Stimulated activated CD8-positive, alpha-beta memory T cell treated with anti-CD3 and anti-CD28 coated beads, Interleukin-4, amount 100 ng/mL, for 1 hour (primary cell): Measurements from ENCODE around the gene ZNF180.
A peak's percentile ranks its signal among the peaks of the same experiment; 100 is the strongest.
"Not testable (repeated sequence)": the region's sequence is repeated elsewhere in the genome, so short reads cannot be mapped to it uniquely, and the experiment has no call there.

Experiments
- DNase-seq, 2 donors: peaks; one replicate each; pipeline ENCODE4 v3.0.0-alpha.2; 2020; ENCODE audit warnings: low read depth in 2 of 2, low spot score in 1 of 2

Gene ZNF180

DNA sequence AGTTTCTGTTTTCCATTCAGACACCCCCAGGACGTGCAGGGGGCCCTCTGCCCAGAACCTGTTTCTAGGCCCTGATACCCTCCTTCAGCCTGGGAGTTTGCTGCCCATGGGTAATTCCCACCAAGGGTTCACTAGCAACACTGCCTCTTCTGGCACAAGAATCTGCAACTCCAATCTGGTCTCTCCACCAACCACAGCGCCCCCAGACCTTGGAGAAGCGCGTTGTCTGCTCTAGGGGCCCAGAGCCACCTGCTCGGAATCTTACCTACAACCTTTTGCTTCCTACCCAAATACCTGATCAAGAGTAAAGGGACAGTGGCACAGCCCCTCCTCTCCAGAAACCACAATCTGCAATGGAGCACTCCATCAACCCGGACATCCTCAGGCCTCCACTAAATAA lies 763 bp downstream of the ZNF180 start:
- no peak for DNase-seq

DNA sequence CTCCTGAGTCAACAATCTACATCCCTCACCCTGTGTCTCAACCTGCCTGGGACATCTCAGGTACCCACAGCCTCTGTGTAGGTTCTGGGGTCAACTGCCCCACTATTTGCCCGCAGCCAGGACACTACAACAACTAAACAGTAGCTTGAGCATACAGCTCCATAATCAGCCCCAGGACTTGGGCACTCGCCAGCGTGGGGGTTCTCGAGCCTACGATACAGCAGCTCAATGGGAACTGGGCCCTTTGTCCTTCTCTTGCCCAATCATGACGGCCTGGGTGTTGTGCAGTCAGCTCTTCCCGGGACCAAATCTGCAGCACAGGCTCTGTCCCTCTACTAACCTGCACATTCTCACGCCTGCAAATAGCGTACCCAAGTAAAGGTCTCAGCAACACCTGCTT lies 1.3 kb downstream of the ZNF180 start:
- no peak for DNase-seq

DNA sequence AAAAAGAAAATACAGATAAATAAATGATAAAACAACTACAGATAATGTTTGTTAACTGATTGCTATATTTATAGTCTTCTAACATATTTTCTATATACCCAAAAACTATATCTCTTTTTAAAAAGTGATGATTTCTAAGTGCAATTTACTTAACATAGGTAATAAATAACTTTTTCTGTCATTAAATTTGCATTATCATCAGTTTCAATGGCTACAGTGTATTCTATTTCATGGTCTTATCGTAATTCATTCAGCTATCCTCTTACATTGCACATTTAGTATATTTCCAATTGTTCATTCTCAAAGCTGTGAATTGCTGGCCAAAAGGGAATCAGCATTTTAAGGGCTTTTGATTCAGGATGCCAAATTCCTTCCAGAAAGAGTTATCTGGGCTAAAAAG lies 3.6 kb downstream of the ZNF180 start:
- no peak for DNase-seq

DNA sequence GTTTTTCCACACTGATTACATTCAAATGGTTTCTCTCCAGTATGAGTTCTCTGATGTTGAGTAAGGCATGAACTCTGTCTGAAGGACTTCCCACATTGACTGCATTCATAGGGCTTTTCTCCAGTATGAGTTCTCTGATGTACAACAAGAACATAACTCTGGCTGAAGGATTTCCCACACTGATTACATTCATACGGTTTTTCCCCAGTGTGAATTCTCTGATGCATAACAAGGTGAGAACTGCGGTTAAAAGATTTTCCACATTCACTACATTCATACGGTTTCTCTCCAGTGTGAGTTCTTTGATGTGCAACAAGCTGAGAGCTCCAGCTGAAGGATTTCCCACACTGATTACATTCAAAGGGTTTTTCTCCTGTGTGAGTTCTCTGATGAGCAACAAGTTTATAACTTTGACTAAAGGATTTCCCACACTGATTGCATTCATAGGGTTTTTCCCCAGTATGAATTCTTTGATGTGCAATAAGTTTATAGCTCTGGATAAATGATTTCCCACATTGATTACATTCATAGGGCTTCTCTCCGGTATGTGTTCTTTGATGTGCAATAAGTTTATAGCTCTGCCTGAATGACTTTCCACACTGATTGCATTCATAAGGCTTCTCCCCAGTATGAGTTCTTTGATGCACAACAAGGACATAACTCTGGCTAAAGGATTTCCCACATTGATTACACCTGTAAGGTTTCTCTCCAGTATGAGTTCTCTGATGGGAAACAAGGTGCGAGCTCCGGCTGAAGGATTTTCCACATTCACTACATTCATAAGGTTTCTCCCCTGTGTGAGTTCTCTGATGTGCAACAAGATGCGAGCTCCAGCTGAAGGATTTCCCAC lies 23.5 kb downstream of the ZNF180 start:
- no peak for DNase-seq

DNA sequence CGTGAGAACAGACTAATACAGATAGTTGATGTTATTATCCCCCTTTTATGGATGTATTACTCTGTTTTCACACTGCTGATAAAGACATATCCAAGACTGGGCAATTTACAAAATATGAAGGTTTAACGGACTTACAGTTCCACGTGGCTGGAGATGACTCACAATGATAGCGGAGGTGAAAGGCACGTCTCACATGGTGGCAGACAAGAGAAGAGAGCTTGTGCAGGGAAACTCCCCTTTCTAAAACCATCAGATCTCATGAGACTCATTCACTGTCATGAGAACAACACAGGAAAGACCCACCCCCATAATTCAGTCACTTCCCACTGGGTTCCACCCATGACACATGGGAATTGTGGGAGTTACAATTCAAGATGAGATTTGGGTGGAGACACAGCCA lies 31.6 kb downstream of the ZNF180 start:
- not testable (repeated sequence) for DNase-seq

DNA sequence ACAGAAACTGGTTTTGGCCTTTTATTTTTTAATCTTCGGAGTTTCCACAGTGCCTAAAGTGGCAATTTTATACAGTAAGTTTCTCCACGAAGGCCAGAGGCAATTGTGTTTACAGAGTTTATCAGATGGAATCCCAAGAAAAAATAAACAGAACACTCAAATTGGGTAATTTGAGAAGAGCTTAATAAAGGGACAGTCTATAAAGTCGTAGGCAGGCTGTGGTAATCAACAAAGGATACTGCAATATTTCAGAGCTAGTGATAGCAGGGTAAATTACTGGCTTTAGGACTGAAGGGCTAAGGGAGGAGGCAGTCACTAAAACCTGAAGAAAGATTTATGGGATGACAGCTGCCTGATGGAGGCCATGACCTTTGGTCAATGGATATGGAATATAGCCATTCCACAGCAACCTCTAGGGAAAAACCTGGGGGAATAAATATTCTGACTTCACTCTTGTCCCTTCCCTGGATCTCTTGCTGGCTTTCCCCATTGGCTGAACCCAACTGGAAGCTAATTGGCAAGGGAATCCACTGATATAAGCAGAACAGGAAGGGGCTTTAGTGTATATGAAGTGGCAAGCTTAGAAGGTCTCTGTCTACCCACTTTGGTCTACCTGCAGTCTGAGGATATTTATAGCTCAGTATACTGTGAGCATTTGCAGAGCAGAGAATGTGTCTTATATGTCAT lies 37.6 kb downstream of the ZNF180 start:
- DNase-seq, result not testable (repeated sequence)

DNA sequence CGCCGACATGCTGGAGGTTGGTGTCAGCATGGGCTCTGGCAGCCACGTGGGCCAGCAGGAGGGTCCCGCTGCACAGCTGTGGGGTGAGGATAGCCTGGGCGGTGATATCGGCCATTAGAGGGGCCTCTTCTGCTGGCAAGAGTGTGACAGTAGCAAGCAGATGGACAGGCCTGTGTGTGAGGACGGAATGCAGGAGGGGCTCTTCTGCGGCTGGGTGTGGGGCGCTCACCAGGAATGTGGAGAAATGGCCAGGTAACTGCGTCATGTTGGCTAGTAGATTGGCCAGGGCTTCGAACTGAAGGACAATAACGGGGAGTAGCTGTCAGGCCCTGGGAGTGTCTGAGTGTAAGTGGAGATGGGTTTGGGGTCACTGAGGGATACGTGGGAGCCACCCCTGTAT lies 44.3 kb downstream of the ZNF180 start:
- DNase-seq, result not testable (repeated sequence)

DNA sequence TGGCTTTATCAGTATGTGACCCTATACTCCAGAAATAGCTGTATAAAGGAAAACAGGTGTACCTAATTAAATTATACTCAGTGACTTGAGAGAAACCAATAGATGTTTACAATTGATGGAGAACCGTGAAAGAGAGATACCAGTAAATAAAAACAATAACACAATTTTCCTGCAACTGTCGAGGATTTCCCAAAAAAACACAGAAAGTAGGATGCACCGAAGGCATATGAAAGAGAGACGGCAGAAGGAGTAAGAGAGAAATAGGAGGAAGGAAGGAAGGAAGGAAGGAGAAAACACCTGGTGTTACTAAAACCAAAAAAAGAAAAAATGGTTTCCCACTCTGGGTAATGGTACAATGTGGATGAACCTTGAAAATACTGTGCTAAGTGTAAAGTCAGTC lies 45.2 kb downstream of the ZNF180 start:
- DNase-seq, result no peak

DNA sequence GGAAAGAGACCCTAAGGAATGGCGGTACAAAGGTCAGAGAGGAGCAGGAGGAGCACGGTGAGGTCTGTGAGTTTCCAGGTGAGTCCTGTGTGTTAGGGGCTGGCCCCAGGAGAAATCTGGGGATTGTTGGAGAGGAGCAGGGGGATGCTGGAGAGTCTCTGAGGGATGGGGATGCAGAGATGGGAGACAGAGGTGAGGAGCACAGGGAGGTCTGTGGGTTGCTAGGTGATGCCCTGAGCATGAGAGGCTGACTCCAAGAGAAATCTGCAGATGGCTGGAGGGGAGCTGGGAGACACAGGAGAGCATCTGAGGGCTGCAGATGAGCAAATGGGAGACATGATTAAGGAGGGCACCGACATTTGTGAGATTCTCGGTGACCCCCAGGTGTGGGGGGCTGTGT lies 48.0 kb downstream of the ZNF180 start:
- DNase-seq, result no peak

DNA sequence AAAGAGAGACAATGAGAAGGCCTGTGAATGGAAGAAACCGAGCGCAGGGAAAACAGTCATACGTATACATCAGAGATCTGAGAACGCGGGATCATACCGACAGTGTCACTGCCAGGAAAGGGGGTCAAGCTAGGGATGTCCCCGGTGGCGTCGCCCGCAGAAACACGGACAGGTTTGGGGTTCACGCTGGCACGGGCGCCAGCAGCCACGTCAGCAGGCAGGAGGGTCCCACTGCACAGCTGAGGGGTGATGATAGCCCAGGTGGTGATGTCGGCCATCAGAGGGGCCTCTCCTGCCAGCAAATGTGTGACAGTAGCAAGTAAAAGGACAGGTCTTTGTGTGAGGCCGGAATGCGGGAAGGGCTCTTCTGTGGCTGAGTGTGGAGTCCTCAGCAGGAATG lies 48.6 kb downstream of the ZNF180 start:
- DNase-seq, result no peak

DNA sequence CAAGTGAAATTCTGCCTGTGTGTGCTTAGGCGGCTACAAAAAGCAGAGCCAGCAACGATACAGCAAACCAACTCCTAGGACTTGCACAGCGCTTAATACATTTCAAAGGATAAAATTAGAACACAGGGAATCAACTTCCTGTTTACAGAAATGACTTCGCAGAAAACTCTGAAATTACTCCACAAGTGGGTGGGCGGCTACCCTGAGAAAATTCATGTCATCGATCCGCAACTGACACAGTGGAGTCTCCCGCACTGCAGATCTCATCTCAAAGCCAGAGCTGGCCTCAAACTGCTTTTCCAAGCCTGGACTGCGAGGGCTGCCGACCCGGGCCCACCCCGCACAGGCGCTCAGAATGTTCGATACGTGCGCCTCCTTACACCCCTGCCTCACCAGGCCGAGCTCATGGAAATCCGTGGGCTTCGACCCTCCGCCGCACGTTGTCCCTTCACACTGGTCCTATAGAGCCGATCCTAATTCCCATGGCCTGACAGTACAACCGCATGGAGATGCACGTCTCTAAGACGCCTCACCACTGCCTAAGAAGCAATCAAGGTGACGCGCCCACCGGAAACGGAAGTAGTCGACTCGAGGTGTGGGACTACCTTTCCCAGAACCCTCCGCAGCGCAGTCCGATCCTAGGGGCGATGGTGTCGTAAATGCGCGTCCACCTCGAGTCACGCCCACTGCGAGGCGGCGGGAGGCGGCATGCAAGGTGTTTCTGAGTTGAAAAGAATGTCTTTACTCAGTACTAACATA lies 52.2 kb downstream of the ZNF180 start, which contains the start of gene ZNF229:
TSS of gene ZNF229 (minus strand) at position 557 of the 759 bp plus-strand sequence. CDS start 5,625 bp downstream, outside the sequence.
- DNase-seq, result peak; percentile 8 to 28

DNA sequence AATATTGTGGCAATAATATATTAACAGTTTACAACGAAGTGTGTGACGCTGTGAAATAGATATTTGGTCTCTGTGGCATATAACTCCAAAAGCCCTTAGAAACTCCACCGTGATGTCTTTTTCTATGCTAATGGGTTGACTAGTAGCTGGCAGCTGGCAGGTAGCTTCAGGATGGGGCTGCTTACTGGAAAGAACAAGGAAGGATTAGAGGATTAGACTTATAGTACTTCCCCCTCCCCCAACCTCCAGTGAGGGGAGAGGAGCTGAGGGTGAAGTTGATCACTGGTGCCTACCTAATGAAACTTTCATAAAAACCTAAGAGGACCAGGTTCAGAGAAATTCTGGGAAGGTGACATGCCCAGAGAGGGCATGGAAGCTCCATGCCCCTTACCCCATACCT lies 61.9 kb downstream of the ZNF180 start:
- DNase-seq, result no peak

DNA sequence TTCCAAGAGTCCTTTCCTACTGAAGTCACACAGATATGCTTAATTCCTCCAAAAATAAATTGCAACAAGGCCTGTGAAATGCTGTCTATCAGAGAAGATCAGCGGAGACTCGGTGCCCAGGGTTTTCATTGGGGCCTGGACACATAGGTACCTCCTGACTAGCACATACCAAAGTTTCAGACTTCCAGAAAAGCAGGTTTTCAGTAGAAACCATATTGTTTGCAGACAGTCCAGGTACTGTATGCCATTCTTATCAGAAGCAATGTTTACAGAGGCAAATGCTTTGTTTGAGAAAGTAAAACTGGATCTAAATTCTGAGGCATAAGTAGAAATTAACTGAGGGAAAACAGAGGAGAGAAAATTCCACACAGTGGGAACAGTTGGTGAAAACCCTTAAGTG lies 64.9 kb downstream of the ZNF180 start:
- DNase-seq, result no peak

DNA sequence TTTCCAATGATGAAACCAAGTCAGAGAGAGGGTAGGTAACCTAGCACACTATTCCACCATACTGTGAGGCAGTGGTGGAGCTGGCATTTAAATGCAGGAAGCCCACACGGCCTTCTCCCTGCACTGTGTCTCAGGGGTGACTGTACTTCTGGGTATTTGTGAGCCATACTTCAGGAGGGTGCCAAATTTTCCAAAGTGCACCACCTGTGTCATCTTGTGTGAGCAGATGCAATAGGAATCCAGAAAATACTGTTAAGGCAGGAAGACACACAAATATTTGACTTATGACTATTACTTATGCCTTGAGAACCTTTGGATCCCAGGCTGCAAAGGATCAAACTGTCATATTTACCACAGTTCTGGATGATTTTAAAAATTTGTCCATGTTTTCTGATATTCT lies 69.4 kb downstream of the ZNF180 start:
- DNase-seq, result no peak
